ENCODE results near the gene GON4L. TPM values are rescaled to one million over a fixed set of nuclear protein-coding genes. Genes with fewer than 3 reads are reported as not detected.
"Not testable (repeated sequence)": the region's sequence is repeated elsewhere in the genome, so short reads cannot be mapped to it uniquely, and the experiment has no call there.

GON4L gene
- total and polyA plus RNA-seq, 3 experiments from 2014 or later = 42.9 to 60.8 (median 53.3) TPM

GRCh38 chr1:155769257-155769656, 87.8 kb downstream of the GON4L start:
- no peaks in the 10 kb centered on the region for H3K27me3 ChIP-seq (ENCODE audit: insufficient read depth, low read length, poor library complexity, severe bottlenecking)
- H3K27ac ChIP-seq (ENCODE audit: low read depth, low read length) = peak overlapping the region; percentile 59
- peaks cover 52% of the 10 kb centered on the region for H3K36me3 ChIP-seq (ENCODE audit: insufficient read depth, low read length)
- H3K9me3 ChIP-seq (ENCODE audit: low read length) = no peaks in the 10 kb centered on the region
- Mint-ChIP-seq H3K4me3 (no peak overlapping the region), H3K27me3 (no peaks in the 10 kb centered on the region), H3K36me3 (peaks cover 0 to 85% (median 33%) of the 10 kb centered on the region in 3 donors), H3K9me3 (no peaks in the 10 kb centered on the region), H3K4me1 (no peaks in the 10 kb centered on the region), H3K27ac (peak overlapping the region in 1 of 8 donors; percentile 54)
- CTCF ChIA-PET = no interaction called here
- POLR2A ChIA-PET = no interaction called here
- DNase-seq = no peak
- H3K4me3 ChIP-seq (ENCODE audit: low read length) = no peak overlapping the region
- no peaks in the 10 kb centered on the region for H3K4me1 ChIP-seq (ENCODE audit: insufficient read depth, low read length)

GRCh38 chr1:155767399-155767989, 89.5 kb downstream of the GON4L start:
- peaks cover 50% of the 10 kb centered on the region for H3K36me3 ChIP-seq (ENCODE audit: insufficient read depth, low read length)
- peaks cover 0 to 81% (median 29%) of the 10 kb centered on the region in 3 donors for H3K36me3 Mint-ChIP-seq
- CTCF ChIA-PET; DNase-seq; H3K4me3 ChIP-seq (ENCODE audit: low read length); H3K4me1 Mint-ChIP-seq; H3K27me3 ChIP-seq (ENCODE audit: insufficient read depth, low read length, poor library complexity, severe bottlenecking); H3K9me3 Mint-ChIP-seq; H3K9me3 ChIP-seq (ENCODE audit: low read length); H3K27me3 Mint-ChIP-seq; H3K4me1 ChIP-seq (ENCODE audit: insufficient read depth, low read length); H3K27ac ChIP-seq (ENCODE audit: low read depth, low read length); H3K4me3 Mint-ChIP-seq: not testable (repeated sequence)
- POLR2A ChIA-PET = interaction anchor here (0.5 kb wide), 1 partner anchor 426 kb away, joined by 3 read pairs; no protein-coding TSS in a partner anchor
- peak overlapping the region in 1 of 8 donors; percentile 37 for H3K27ac Mint-ChIP-seq

- POLR2A ChIA-PET = interaction anchor here (0.7 kb wide), 1 partner anchor 138 kb away, joined by 8 read pairs; no protein-coding TSS in a partner anchor
- H3K36me3 ChIP-seq (ENCODE audit: insufficient read depth, low read length) = peaks cover 51% of the 10 kb centered on the region
These were observed 93.0 kb downstream of the GON4L start for GRCh38 chr1:155763989-155764388.

GRCh38 chr1:155763090-155763815, 93.8 kb downstream of the GON4L start:
- H3K4me1 Mint-ChIP-seq; H3K27me3 Mint-ChIP-seq; CTCF ChIA-PET; H3K27me3 ChIP-seq (ENCODE audit: insufficient read depth, low read length, poor library complexity, severe bottlenecking); H3K27ac ChIP-seq (ENCODE audit: low read depth, low read length); H3K27ac Mint-ChIP-seq; H3K4me3 ChIP-seq (ENCODE audit: low read length); DNase-seq; H3K4me3 Mint-ChIP-seq; H3K9me3 Mint-ChIP-seq; H3K9me3 ChIP-seq (ENCODE audit: low read length); H3K4me1 ChIP-seq (ENCODE audit: insufficient read depth, low read length): not testable (repeated sequence)
- H3K36me3 Mint-ChIP-seq = peaks cover 4 to 76% (median 25%) of the 10 kb centered on the region in 3 donors
- peaks cover 56% of the 10 kb centered on the region for H3K36me3 ChIP-seq (ENCODE audit: insufficient read depth, low read length)
- POLR2A ChIA-PET = interaction anchor here (0.7 kb wide), 1 partner anchor 139 kb away, joined by 8 read pairs; no protein-coding TSS in a partner anchor

More at GRCh38 chr1:155763989-155764388, 93.0 kb downstream of the GON4L start:
- H3K4me1 Mint-ChIP-seq; H3K4me3 ChIP-seq (ENCODE audit: low read length); DNase-seq; H3K27me3 ChIP-seq (ENCODE audit: insufficient read depth, low read length, poor library complexity, severe bottlenecking); H3K9me3 ChIP-seq (ENCODE audit: low read length); H3K27ac Mint-ChIP-seq; H3K4me3 Mint-ChIP-seq; CTCF ChIA-PET; H3K9me3 Mint-ChIP-seq; H3K4me1 ChIP-seq (ENCODE audit: insufficient read depth, low read length); H3K27me3 Mint-ChIP-seq; H3K27ac ChIP-seq (ENCODE audit: low read depth, low read length): not testable (repeated sequence)
- H3K36me3 Mint-ChIP-seq = peaks cover 4 to 78% (median 28%) of the 10 kb centered on the region in 3 donors

- Histone ChIP-seq H3K4me3 (ENCODE audit: low read length) (no peak overlapping the region), H3K27ac (ENCODE audit: low read depth, low read length) (no peak overlapping the region), H3K9me3 (ENCODE audit: low read length) (no peaks in the 10 kb centered on the region), H3K36me3 (ENCODE audit: insufficient read depth, low read length) (peaks cover 56% of the 10 kb centered on the region), H3K27me3 (ENCODE audit: insufficient read depth, low read length, poor library complexity, severe bottlenecking) (no peaks in the 10 kb centered on the region), H3K4me1 (ENCODE audit: insufficient read depth, low read length) (no peaks in the 10 kb centered on the region)
- POLR2A ChIA-PET = no interaction called here
- H3K9me3 Mint-ChIP-seq = no peaks in the 10 kb centered on the region
- H3K36me3 Mint-ChIP-seq = peaks cover 4 to 76% (median 26%) of the 10 kb centered on the region in 3 donors
- CTCF ChIA-PET = no interaction called here
- no peaks in the 10 kb centered on the region for H3K4me1 Mint-ChIP-seq
- no peak for DNase-seq
- no peaks in the 10 kb centered on the region for H3K27me3 Mint-ChIP-seq
- H3K27ac Mint-ChIP-seq = peak overlapping the region in 1 of 8 donors; percentile 17
- no peak overlapping the region for H3K4me3 Mint-ChIP-seq
These were observed 95.1 kb downstream of the GON4L start for GRCh38 chr1:155761736-155762405.

GRCh38 chr1:155760751-155761475, 96.1 kb downstream of the GON4L start:
- no peak overlapping the region for H3K4me3 Mint-ChIP-seq
- no peaks in the 10 kb centered on the region for H3K9me3 Mint-ChIP-seq
- CTCF ChIA-PET = no interaction called here
- peaks cover 4 to 76% (median 32%) of the 10 kb centered on the region in 3 donors for H3K36me3 Mint-ChIP-seq
- Histone ChIP-seq H3K36me3 (ENCODE audit: insufficient read depth, low read length) (peaks cover 59% of the 10 kb centered on the region), H3K9me3 (ENCODE audit: low read length) (no peaks in the 10 kb centered on the region), H3K4me1 (ENCODE audit: insufficient read depth, low read length) (no peaks in the 10 kb centered on the region), H3K4me3 (ENCODE audit: low read length) (no peak overlapping the region), H3K27ac (ENCODE audit: low read depth, low read length) (no peak overlapping the region), H3K27me3 (ENCODE audit: insufficient read depth, low read length, poor library complexity, severe bottlenecking) (no peaks in the 10 kb centered on the region)
- no peak for DNase-seq
- no peaks in the 10 kb centered on the region for H3K4me1 Mint-ChIP-seq
- POLR2A ChIA-PET = no interaction called here
- peak overlapping the region in 2 of 8 donors; percentile 29 to 33 for H3K27ac Mint-ChIP-seq
- no peaks in the 10 kb centered on the region for H3K27me3 Mint-ChIP-seq

GRCh38 chr1:155759966-155760630, 96.9 kb downstream of the GON4L start:
- ChIA-PET CTCF (no interaction called here), POLR2A (no interaction called here)

More at GRCh38 chr1:155759966-155760630, 96.9 kb downstream of the GON4L start:
- Mint-ChIP-seq H3K27ac (peak overlapping the region in 1 of 8 donors; percentile 8), H3K9me3 (no peaks in the 10 kb centered on the region), H3K4me1 (no peaks in the 10 kb centered on the region), H3K27me3 (no peaks in the 10 kb centered on the region), H3K4me3 (no peak overlapping the region), H3K36me3 (peaks cover 9 to 76% (median 35%) of the 10 kb centered on the region in 3 donors)
- H3K27ac ChIP-seq (ENCODE audit: low read depth, low read length) = no peak overlapping the region
- H3K9me3 ChIP-seq (ENCODE audit: low read length) = no peaks in the 10 kb centered on the region
- H3K4me1 ChIP-seq (ENCODE audit: insufficient read depth, low read length) = no peaks in the 10 kb centered on the region
- no peaks in the 10 kb centered on the region for H3K27me3 ChIP-seq (ENCODE audit: insufficient read depth, low read length, poor library complexity, severe bottlenecking)
- H3K36me3 ChIP-seq (ENCODE audit: insufficient read depth, low read length) = peaks cover 51% of the 10 kb centered on the region
- DNase-seq = no peak
- no peak overlapping the region for H3K4me3 ChIP-seq (ENCODE audit: low read length)
